Esophagus squamous epithelium (tissue), 4 donors: ENCODE results near the gene TBL2.

Source experiments
- POLR2A ChIP-seq, 4 donors: fragments of 450-650 bp; IDR thresholded peaks; one replicate each; pipeline ENCODE4 v1.6.1; 2017; ENCODE audit warnings: antibody characterized with exemption in 4 of 4, mild to moderate bottlenecking in 4 of 4, moderate library complexity in 3 of 4
- TF ChIP-seq, protein P1 (sequence below), 6 experiments: fragments of 450-650 bp in 4 of 6; fragments of 200-600 bp in 2 of 6; sonication (generic) in 2 of 6; IDR thresholded peaks; one replicate each; pipeline ENCODE4 v1.5.1; 2016 to 2019; ENCODE audit warnings: antibody characterized with exemption in 6 of 6, mild to moderate bottlenecking in 4 of 6, moderate library complexity in 4 of 6

DNA sequence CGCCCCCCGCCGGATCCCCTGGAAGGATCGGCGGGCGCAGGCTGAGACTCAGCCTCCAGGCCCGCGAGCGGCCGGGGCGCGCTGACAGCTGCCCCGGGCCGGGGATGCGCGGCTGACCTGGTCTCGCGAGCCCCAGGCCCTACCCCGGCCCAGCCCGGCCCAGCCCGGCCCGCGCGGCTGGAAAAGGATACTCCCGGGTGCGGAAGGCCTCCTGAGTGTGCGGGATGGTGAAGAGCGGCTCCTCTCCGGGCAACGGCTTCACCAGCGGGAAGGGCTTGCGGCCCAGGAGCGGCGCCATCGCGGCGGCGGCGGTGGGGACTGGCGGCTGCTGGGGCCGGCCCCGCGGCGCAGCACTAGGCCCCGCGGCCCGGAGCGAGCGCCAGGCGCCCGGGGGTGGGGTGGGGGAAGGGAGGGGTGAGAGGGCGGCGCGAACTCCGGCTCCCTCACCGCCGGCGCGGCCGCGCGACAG lies 56.7 kb downstream of the TBL2 start:
- TF ChIP-seq, protein P1, sequence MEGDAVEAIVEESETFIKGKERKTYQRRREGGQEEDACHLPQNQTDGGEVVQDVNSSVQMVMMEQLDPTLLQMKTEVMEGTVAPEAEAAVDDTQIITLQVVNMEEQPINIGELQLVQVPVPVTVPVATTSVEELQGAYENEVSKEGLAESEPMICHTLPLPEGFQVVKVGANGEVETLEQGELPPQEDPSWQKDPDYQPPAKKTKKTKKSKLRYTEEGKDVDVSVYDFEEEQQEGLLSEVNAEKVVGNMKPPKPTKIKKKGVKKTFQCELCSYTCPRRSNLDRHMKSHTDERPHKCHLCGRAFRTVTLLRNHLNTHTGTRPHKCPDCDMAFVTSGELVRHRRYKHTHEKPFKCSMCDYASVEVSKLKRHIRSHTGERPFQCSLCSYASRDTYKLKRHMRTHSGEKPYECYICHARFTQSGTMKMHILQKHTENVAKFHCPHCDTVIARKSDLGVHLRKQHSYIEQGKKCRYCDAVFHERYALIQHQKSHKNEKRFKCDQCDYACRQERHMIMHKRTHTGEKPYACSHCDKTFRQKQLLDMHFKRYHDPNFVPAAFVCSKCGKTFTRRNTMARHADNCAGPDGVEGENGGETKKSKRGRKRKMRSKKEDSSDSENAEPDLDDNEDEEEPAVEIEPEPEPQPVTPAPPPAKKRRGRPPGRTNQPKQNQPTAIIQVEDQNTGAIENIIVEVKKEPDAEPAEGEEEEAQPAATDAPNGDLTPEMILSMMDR (IDR thresholded peaks at IDR 0.05), result no peak
- no peak for TF ChIP-seq POLR2A (IDR thresholded peaks at IDR 0.05)
